GM12865 (cell line): ENCODE results near the gene TLE3.

Experiments
- DNase-seq: peaks from one replicate; pipeline ENCODE4 v3.0.0; 2010; ENCODE audit warnings: low read depth
- H3K4me3 ChIP-seq: 2 replicates; pipeline ENCODE4 v1.5.1; 2011; ENCODE audit warnings: mild to moderate bottlenecking, low read depth, low read length, control low read depth
- CTCF ChIP-seq: IDR thresholded peaks from 2 replicates; pipeline ENCODE4 v1.5.1; 2011; ENCODE audit warnings: low read length, control low read depth, low read depth, inconsistent platforms; ENCODE audit not compliant: insufficient read depth; ENCODE audit errors: missing control alignments

The TLE3 gene

GRCh38 chr15:70089692-70089971 is 8.1 kb downstream of the TLE3 start:
- DNase-seq: no peak
- no peak overlapping the region for H3K4me3 ChIP-seq
- TF ChIP-seq CTCF: no peak

- TF ChIP-seq CTCF: no peak
- DNase-seq: no peak
- H3K4me3 ChIP-seq: no peak overlapping the region
Observed at GRCh38 chr15:70088887-70089691, 8.6 kb downstream of the TLE3 start.

GRCh38 chr15:70088455-70088854 is 9.3 kb downstream of the TLE3 start:
- TF ChIP-seq CTCF: no peak
- H3K4me3 ChIP-seq: no peak overlapping the region
- DNase-seq: no peak

GRCh38 chr15:70087708-70088352 is 9.9 kb downstream of the TLE3 start:
- DNase-seq: no peak
- H3K4me3 ChIP-seq: no peak overlapping the region
- TF ChIP-seq CTCF: no peak

GRCh38 chr15:70086636-70087035 is 11.1 kb downstream of the TLE3 start:
- H3K4me3 ChIP-seq: no peak overlapping the region
- no peak for DNase-seq
- no peak for TF ChIP-seq CTCF

GRCh38 chr15:70084461-70084860 is 13.3 kb downstream of the TLE3 start:
- TF ChIP-seq CTCF: no peak
- H3K4me3 ChIP-seq: no peak overlapping the region; the same call in 1 of the 2 replicates
- DNase-seq: peak; percentile 29
